Measurements from ENCODE around the gene PCDHGB1. TPM values are rescaled to one million over a fixed set of nuclear protein-coding genes. Genes with fewer than 3 reads are reported as not detected.
"Not testable (repeated sequence)": the region's sequence is repeated elsewhere in the genome, so short reads cannot be mapped to it uniquely, and the experiment has no call there.

The PCDHGB1 gene
- 6.7 TPM for total RNA-seq
- long read RNA-seq, result 0 reads

DNA sequence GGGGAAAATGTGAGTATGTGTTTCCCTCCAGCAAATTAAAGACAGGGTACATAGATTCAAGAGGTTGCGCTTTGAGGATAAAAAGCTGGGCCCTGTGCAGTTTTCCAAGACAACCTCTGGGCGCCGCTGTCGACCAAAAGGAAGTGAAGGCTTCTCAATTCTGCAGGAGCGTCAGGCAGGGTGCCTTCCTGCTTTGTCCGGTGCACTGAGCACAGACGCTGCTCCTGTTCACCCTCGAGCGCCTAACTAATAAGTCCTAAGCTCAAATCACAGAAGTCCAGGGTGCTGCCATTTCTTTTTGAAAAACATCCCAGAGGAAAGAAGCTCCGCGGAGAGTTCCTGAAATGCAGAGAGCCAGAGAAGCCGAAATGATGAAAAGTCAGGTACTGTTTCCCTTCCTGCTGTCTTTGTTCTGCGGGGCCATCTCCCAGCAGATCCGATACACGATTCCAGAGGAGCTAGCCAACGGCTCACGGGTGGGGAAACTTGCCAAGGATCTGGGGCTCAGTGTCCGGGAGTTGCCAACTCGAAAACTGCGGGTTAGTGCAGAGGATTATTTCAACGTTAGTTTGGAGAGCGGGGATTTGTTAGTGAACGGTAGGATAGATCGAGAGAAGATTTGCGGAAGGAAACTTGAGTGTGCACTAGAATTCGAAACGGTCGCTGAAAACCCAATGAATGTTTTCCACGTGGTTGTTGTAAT is at the start of gene PCDHGB1:
TSS of gene PCDHGB1 (plus strand) at position 183 of the 703 bp plus-strand sequence. CDS start at position 345, 162 bp downstream.
- intact Hi-C loops (cut with DNase I), result no loop called here
- DNase-seq (ENCODE audit: missing footprints) (no peak), ATAC-seq (peak; percentile 83)

- no peak for ATAC-seq
- no peak for DNase-seq (ENCODE audit: missing footprints)
- intact Hi-C loops (cut with DNase I), result no loop called here
These were observed 46.1 kb upstream of the PCDHGB1 start, which contains the start of gene SLC25A2 for GRCh38 chr5:141303756-141304155. TSS of gene SLC25A2 (minus strand) at chr5:141304049. CDS start at chr5:141303865, 184 bp downstream.

DNA sequence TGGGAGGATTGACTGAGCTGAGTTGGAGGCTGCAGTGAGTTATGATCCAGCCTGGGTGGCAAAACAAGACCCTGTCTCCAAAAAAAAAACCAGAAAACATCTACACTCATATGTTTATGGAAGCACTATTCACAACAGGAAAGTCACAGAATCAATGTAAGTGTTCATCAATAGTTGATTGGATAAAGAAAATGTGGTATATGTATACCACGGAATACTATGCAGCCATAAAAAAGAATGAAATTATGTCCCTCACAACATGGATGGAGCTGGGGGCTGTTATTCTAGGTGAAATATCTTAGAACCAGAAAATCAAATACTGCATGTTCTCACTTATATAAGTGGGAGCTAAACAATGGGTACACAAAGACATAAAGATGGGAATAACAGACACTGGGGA is 43.3 kb upstream of the PCDHGB1 start:
- intact Hi-C loops (cut with DNase I), result no loop called here
- no peak for DNase-seq (ENCODE audit: missing footprints)

GRCh38 chr5:141313711-141314110 is 36.2 kb upstream of the PCDHGB1 start:
- ATAC-seq (no peak), DNase-seq (ENCODE audit: missing footprints) (no peak)
- intact Hi-C loops (cut with DNase I), result no loop called here

More for the DNA sequence above, 43.3 kb upstream of the PCDHGB1 start:
- ATAC-seq, result no peak

- DNase-seq (ENCODE audit: missing footprints); ATAC-seq; intact Hi-C loops (cut with DNase I): not testable (repeated sequence)
These were observed 32.9 kb upstream of the PCDHGB1 start for GRCh38 chr5:141316963-141317362.

GRCh38 chr5:141319202-141319601 is 30.7 kb upstream of the PCDHGB1 start:
- ATAC-seq (no peak), DNase-seq (ENCODE audit: missing footprints) (no peak)
- intact Hi-C loops (cut with DNase I), result no loop called here

- DNase-seq (ENCODE audit: missing footprints) (no peak), ATAC-seq (no peak)
- intact Hi-C loops (cut with DNase I), result loop anchor here (2.0 to 10.0 kb wide), 2 partner anchors 105 to 241 kb away; partner anchors contain the start of gene PCDHB13
These were observed 30.2 kb upstream of the PCDHGB1 start for GRCh38 chr5:141319699-141320098.

DNA sequence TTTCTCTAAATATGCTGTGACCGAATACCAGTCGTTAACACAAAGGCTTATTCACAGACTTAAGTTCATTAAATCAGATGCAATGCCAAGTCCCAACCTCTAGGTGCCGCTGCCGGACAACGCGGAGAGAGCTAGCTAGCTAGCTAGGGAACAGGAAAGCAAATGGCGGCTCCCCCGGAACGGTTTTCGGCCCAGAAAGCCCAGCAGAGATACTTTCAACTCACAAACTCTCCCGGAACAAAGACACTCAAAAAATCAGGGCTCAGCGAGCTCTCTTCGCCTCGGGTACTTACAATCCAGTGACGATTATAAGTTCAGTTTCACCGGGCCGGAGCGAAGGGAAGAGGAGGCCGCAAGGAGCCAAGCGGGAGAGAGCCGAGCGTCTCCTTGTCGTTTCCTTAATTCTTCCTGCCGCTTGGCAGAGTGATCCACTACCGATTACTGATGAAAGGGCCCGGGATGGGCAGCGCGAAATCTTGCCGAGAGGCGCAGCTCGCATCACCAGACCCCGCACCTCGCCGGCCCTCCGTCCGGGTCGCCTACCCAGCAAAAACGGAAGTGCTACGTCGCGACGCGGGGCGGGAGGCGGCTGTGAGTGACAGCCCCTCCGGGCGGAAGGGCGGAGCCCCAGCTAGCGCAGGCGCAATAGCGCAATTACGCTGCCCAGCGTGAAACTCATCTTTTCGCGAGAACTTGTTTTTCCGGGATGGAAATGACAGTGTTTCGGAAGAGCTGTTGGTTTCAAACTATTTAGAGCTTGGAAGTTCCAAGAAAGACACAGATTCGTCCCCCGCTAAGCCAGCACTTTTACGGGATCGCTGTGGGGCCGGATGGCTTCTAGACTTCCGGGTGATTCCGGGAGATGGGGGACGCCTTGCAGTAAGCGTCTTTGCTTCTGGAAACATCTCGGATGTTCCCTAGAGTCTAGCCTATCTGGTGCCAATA is 29.4 kb upstream of the PCDHGB1 start, which contains the start of gene TAF7:
TSS of gene TAF7 (minus strand) at position 560 of the 945 bp plus-strand sequence. CDS start 740 bp downstream, outside the sequence.
- intact Hi-C loops (cut with DNase I), result loop anchor here (2.0 to 10.0 kb wide), 2 partner anchors 106 to 240 kb away; partner anchors contain the start of gene PCDHB13
- ATAC-seq, result peak; percentile 99
- peak; percentile 96 for DNase-seq (ENCODE audit: missing footprints)

DNA sequence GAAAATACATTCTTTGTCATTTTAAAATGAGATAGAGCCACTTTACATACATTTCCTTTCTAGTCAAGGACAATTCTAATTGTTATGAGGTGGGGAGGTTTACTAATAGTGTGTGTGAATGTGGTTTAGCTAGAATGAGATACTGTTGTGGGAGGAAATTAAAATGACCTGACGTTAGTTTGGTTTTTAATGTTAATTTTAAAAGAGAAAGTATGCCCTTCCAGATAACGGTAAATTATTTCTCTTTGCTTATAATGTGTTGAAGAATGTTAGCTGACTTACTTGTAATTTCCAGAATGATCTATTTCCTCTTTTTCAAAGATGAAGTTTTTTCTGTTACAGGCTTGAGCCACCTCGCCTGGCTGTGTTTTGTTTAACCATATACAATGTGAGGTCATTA is 27.6 kb upstream of the PCDHGB1 start:
- no peak for ATAC-seq
- intact Hi-C loops (cut with DNase I), result loop anchor here (10.0 kb wide), 1 partner anchor 107 kb away; the partner anchor contains the start of gene PCDHB13
- no peak for DNase-seq (ENCODE audit: missing footprints)

GRCh38 chr5:141326088-141326854 is 23.6 kb upstream of the PCDHGB1 start:
- ATAC-seq (peak; percentile 89), DNase-seq (ENCODE audit: missing footprints) (peak; percentile 80)
- intact Hi-C loops (cut with DNase I), result loop anchor here (10.0 kb wide), 1 partner anchor 111 kb away; the partner anchor contains the start of gene PCDHB13

GRCh38 chr5:141328231-141328630 is 21.7 kb upstream of the PCDHGB1 start:
- ATAC-seq (no peak), DNase-seq (ENCODE audit: missing footprints) (peak; percentile 48)
- intact Hi-C loops (cut with DNase I), result loop anchor here (10.0 kb wide), 1 partner anchor 113 kb away; the partner anchor contains the start of gene PCDHB13

GRCh38 chr5:141330299-141331080 is 19.4 kb upstream of the PCDHGB1 start, which contains the start of gene PCDHGA1:
TSS of gene PCDHGA1 (plus strand) at chr5:141330514.
- ATAC-seq, result peak; percentile 62
- peak; percentile 45 for DNase-seq (ENCODE audit: missing footprints)
- intact Hi-C loops (cut with DNase I), result no loop called here

DNA sequence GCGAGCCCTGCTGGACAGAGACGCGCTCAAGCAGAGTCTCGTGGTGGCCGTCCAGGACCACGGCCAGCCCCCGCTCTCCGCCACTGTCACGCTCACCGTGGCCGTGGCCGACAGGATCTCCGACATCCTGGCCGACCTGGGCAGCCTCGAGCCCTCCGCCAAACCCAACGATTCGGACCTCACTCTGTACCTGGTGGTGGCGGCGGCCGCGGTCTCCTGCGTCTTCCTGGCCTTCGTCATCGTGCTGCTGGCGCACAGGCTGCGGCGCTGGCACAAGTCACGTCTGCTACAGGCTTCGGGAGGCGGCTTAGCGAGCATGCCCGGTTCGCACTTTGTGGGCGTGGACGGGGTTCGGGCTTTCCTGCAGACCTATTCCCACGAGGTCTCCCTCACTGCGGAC is 17.3 kb upstream of the PCDHGB1 start:
- intact Hi-C loops (cut with DNase I); ATAC-seq; DNase-seq (ENCODE audit: missing footprints): not testable (repeated sequence)

DNA sequence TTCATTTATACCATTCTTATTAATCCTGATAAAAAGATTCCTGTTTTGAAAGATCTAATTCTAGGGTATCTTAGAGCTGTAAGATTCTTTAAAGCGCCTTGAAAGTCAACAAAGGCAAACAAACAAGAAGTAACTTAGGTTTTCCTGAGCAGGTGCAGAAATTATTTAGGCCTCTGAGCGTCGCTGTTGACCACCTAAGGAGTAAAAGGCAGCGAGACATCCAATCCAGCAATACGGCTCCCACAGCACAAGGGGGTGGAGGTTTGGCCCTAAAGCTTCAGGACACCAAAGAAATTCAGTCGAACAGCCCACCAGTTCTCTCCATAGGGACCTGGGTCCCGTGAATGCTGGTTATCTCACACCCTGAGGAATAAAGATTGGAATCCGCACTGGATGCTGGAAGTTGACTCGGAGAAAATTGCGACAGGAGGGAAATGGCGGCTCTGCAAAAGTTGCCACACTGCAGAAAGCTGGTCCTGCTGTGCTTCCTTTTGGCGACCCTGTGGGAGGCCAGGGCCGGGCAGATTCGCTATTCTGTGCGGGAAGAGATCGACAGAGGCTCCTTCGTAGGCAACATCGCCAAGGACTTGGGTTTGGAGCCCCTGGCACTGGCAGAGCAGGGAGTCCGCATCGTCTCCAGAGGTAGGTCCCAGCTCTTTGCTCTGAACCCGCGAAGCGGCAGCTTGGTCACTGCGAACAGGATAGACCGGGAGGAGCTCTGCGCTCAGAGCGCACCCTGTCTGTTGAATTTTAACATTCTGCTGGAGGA is 11.2 kb upstream of the PCDHGB1 start, which contains the start of gene PCDHGA2:
TSS of gene PCDHGA2 (plus strand) at position 223 of the 769 bp plus-strand sequence.
- DNase-seq (ENCODE audit: missing footprints) (peak; percentile 66), ATAC-seq (peak; percentile 70)
- intact Hi-C loops (cut with DNase I), result loop anchor here (5.0 kb wide), 1 partner anchor 224 kb away; no protein-coding TSS in a partner anchor

GRCh38 chr5:141340781-141341354 is 9.0 kb upstream of the PCDHGB1 start:
- intact Hi-C loops (cut with DNase I); ATAC-seq; DNase-seq (ENCODE audit: missing footprints): not testable (repeated sequence)

GRCh38 chr5:141342773-141343172 is 7.1 kb upstream of the PCDHGB1 start:
- intact Hi-C loops (cut with DNase I), result no loop called here
- DNase-seq (ENCODE audit: missing footprints) (no peak), ATAC-seq (peak; percentile 61)

All from Right ventricle myocardium inferior (tissue), 1 donor.